ENCODE measurements around the gene TSR3.

The TSR3 gene

DNA sequence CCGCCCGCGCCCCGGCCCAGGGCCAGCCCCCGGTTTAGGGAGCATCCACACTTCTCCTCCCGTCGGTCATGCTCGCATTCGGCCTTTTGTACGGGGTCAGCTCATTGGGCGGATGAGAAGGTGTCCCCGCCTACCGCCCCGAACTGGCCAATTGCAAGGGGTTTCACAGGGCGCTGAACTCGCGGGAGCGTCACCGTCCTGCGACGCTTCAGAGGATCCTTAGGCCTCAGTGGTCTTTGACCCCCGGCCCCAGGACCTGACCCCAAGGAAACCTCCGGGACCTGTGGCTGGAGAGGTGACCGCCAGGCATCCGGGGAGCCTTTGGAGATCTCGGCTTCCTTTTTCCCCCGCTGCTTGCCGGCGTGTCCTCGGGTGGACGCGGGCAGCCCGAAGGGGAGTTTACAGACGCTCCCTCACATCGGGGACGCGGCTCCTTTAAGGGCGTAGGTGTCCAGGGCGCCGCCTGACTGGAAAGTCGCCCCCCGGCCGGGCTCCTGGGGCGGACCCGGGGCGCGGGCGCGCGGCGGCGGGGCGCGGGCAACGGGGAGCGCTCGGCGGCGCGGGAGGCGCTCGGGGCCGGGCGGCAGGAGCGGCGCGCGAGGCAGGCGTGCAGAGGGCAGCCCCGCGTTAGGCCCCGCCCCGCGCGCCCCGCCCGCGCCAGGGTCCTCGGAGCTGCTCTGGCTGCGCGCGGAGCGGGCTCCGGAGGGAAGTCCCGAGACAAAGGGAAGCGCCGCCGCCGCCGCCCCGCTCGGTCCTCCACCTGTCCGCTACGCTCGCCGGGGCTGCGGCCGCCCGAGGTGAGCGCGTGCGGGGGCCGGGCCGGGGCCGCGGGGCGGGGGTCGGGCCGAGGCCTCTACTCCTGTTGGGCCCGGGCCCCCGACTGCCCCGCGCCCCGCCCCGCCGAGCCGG lies 42.4 kb downstream of the TSR3 start, which contains the start of gene UBE2I:
TSS of gene UBE2I (plus strand) at position 660 of the 909 bp plus-strand sequence. CDS start 4,395 bp downstream, outside the sequence.
- peak; percentile 100 for DNase-seq (ENCODE audit: low read depth, low spot score)

DNA sequence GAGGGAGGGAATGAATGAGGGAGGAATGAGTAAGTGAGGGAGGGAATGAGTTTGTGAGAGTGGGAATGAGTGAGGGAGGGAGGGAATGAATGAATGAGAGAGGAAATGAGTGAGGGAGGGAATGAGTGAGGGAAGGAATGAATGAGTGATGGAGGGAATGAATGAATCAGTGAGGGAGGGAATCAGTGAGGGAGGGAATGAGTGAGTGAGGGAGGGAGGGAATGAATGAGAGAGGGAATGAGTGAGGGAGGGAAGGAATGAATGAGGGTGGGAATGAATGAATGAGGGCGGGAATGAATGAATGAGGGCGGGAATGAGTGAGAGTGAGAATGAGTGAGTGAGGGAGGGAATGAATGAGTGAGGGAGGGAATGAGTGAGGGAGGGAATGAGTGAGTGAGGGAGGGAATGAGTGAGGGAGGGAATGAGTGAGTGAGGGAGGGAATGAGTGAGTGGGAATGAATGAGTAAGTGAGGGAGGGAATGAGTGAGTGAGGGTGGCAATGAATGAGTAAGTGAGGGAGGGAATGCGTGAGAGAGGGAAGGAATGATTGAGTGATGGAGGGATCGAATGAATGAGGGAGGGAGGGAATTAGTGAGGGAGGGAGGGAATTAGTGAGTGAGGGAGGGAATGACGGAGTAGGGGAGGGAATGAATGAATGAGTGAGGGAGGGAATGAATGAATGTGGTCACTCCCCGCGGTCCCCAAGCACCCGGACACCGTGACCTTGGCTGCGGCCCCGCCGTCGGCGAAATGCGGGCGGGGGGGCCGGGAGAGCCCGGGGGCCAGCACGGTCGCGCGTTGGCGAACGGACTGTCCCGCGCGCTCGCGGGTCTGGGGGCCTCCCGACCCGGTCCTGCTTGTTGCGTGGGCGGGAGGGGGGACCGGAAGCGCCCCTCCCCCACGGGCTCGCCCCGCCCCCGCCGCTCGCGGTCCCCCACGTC lies 43.4 kb downstream of the TSR3 start:
- no peak for DNase-seq (ENCODE audit: low read depth, low spot score)

DNA sequence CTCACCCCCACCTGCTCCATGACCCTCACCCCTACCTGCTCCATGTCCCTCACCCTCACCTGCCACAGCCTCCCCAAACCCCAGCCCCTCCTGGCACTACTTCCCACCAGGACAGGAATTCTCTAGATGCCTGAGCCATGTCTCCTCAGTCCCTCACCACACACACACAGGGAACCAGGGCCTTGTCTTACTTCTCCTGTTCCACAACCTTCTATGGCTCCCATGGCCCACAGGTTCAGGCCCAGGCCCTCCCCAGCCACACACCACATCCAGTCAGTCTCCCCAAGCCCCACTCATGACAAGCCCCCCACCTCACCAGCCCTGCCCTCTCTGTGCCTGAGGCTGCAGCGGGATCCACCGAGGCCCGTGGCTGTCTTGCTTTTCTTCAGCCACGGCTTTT lies 45.3 kb downstream of the TSR3 start:
- DNase-seq (ENCODE audit: low read depth, low spot score): no peak

DNA sequence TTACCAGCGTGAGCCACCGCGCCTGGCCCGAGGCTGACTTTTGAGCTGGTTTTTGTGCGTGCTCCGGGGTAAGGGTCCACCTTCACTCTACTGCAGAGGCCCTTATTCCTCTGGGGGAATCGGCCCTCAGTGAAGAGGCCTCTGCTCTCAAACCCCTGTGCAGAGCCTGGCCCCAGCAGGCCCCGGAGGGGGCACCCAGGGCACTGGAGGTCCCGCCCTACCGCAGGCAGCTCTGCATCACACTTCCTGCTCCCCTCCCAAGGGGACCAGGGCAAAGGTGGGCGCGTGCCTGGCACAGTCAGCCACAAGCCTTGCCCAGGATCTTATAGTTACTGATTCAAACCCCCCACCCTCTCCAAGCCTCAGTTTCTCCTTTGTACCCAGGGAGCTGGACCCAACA lies 45.9 kb downstream of the TSR3 start:
- DNase-seq (ENCODE audit: low read depth, low spot score): no peak

DNA sequence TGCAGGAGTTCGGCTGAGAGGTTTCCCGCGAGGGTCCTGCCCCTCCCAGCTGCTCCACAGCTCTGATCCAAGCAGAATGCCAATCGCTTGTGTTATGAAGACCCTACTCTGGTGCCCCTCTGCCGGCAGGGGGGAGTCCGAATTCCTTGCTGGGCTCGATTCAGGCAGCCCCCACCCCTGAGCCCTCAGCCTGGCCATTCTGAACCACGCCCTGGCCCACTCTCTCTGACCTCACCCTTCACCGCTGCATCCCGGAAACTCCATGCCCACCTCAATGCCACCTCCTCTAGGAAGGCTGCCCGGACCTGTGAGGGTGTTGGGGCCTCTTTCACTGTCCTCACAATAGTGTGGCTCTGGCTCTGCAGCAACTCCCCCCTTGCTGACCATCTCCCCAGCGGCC lies 50.1 kb downstream of the TSR3 start:
- DNase-seq (ENCODE audit: low read depth, low spot score): no peak

DNA sequence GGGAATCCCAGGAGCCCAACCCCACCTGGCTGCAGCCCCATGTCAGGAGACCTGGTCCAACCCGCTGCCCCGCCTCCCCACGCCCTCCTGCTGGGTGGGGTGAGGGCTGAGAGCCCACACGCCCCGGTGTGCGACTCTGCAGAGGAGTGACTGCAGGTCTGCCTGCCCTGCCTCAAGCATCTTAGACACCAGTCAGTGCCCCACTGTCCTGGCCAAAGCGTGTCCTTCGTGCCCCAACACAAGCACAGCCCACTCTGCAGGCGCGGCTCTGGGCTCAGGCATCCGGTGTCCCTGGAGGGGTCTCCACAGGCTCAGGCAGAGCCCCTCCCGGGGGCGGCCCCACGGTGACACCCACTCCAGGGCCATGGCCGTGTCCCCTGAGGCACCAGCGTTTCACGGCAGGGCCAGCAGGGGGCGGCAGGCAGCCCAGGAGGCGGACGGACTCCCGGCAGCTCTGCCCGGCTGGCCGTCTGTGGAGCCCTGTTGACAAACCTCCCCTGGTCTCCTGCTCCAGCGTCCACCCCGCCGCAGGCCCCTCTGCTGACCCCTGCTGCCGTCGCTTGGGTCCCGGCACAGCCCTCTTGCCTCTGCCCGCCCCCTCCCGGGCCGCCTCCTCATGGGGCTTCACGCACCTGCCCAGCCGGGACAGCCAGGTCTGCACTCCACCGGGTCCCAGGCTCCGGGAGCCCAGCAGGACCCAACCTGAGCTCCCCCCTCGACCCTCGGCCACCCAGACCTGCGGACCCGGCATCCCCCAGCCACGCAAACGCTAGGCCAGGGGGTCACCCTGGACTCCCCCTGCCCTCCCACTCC lies 50.8 kb downstream of the TSR3 start:
- DNase-seq (ENCODE audit: low read depth, low spot score): no peak

DNA sequence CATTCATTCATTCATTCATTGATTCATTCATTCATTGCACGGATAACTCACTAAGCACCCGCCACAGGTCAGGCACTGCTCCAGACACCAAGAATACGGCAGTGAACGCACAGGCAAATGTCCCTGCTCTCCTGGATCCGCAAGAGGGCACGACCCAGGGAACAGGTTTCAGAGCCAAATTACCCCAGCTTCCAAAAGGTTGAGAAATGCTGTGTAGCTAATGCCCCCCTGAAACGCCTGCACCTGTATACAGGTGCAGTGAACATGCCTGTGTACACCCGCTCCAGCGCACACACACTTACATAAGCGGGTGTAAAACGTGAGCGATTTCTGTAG lies 51.8 kb downstream of the TSR3 start:
- DNase-seq (ENCODE audit: low read depth, low spot score): no peak
